ENCODE data around the gene OR10J4. TPM values are rescaled to one million over a fixed set of nuclear protein-coding genes. Genes with fewer than 3 reads are reported as not detected.

OR10J4 gene
- total RNA-seq, 2 donors from 2014 or later, result not detected

GRCh38 chr1:159465191-159465603 is 33.2 kb downstream of the OR10J4 start:
- H3K27ac ChIP-seq, result no peak overlapping the region
- DNase-seq, result no peak
- no peak overlapping the region for H3K9ac ChIP-seq (ENCODE audit: low read depth in 2 of 2, low read length in 2 of 2)
- H3K27me3 ChIP-seq, result no peaks in the 10 kb centered on the region
- H3K4me1 ChIP-seq, result no peaks in the 10 kb centered on the region
- intact Hi-C loops (cut with DNase I), result no loop called here
- no peaks in the 10 kb centered on the region for H3K9me3 ChIP-seq
- TF ChIP-seq CTCF (IDR thresholded peaks at IDR 0.05), result no peak
- no peaks in the 10 kb centered on the region for H3K36me3 ChIP-seq
- no peak overlapping the region for H3K4me3 ChIP-seq

GRCh38 chr1:159468321-159468720 is 36.3 kb downstream of the OR10J4 start:
- H3K27ac ChIP-seq, result no peak overlapping the region
- H3K4me3 ChIP-seq, result no peak overlapping the region
- TF ChIP-seq CTCF (IDR thresholded peaks at IDR 0.05), result no peak
- H3K9ac ChIP-seq (ENCODE audit: low read depth in 2 of 2, low read length in 2 of 2), result no peak overlapping the region
- no peaks in the 10 kb centered on the region for H3K4me1 ChIP-seq
- H3K9me3 ChIP-seq, result no peaks in the 10 kb centered on the region
- H3K36me3 ChIP-seq, result no peaks in the 10 kb centered on the region
- intact Hi-C loops (cut with DNase I), result no loop called here
- no peak for DNase-seq
- H3K27me3 ChIP-seq, result no peaks in the 10 kb centered on the region

GRCh38 chr1:159469921-159470533 is 38.0 kb downstream of the OR10J4 start:
- H3K27me3 ChIP-seq, result no peaks in the 10 kb centered on the region
- no peak overlapping the region for H3K9ac ChIP-seq (ENCODE audit: low read depth in 2 of 2, low read length in 2 of 2)
- intact Hi-C loops (cut with DNase I), result no loop called here
- DNase-seq, result no peak
- H3K4me3 ChIP-seq, result no peak overlapping the region
- H3K36me3 ChIP-seq, result no peaks in the 10 kb centered on the region
- no peak for TF ChIP-seq CTCF (IDR thresholded peaks at IDR 0.05)
- H3K27ac ChIP-seq, result no peak overlapping the region
- H3K9me3 ChIP-seq, result no peaks in the 10 kb centered on the region
- H3K4me1 ChIP-seq, result no peaks in the 10 kb centered on the region

GRCh38 chr1:159473335-159473734 is 41.3 kb downstream of the OR10J4 start:
- DNase-seq, result no peak
- intact Hi-C loops (cut with DNase I), result no loop called here
- no peaks in the 10 kb centered on the region for H3K9me3 ChIP-seq
- H3K27ac ChIP-seq, result no peak overlapping the region
- H3K4me3 ChIP-seq, result no peak overlapping the region
- no peak overlapping the region for H3K9ac ChIP-seq (ENCODE audit: low read depth in 2 of 2, low read length in 2 of 2)
- H3K36me3 ChIP-seq, result no peaks in the 10 kb centered on the region
- no peak for TF ChIP-seq CTCF (IDR thresholded peaks at IDR 0.05)
- H3K27me3 ChIP-seq, result no peaks in the 10 kb centered on the region
- H3K4me1 ChIP-seq, result no peaks in the 10 kb centered on the region

GRCh38 chr1:159474926-159475325 is 42.9 kb downstream of the OR10J4 start:
- H3K36me3 ChIP-seq, result no peaks in the 10 kb centered on the region
- intact Hi-C loops (cut with DNase I), result no loop called here
- H3K4me1 ChIP-seq, result no peaks in the 10 kb centered on the region

More at GRCh38 chr1:159474926-159475325, 42.9 kb downstream of the OR10J4 start:
- no peak for DNase-seq
- H3K4me3 ChIP-seq, result no peak overlapping the region
- H3K9me3 ChIP-seq, result no peaks in the 10 kb centered on the region
- TF ChIP-seq CTCF (IDR thresholded peaks at IDR 0.05), result no peak
- no peaks in the 10 kb centered on the region for H3K27me3 ChIP-seq
- H3K9ac ChIP-seq (ENCODE audit: low read depth in 2 of 2, low read length in 2 of 2), result no peak overlapping the region
- no peak overlapping the region for H3K27ac ChIP-seq

Other genes with a start within 250 kb of the OR10J4 start
- 10 to 100 TPM; 11.6 to 23.9 TPM for gene ACKR1, start 227.3 kb upstream of the OR10J4 start, total RNA-seq
- gene FCER1A, start 129.9 kb upstream of the OR10J4 start, total RNA-seq, result 1 to 10 TPM in 1 of 2 donors, under 1 TPM in 1; 0.47 to 1.5 TPM
- gene OR10J1, start 7.5 kb downstream of the OR10J4 start, total RNA-seq, result not detected
- gene OR10J5, start 103.8 kb downstream of the OR10J4 start, total RNA-seq, result not detected
- under 1 TPM in 1 of 2 donors, not detected in 1; 0.84 TPM for gene APCS, start 155.6 kb downstream of the OR10J4 start, total RNA-seq

Data from colonic mucosa (tissue), 4 donors.